Left kidney (tissue), 2 donors: Measurements from ENCODE around the gene HES5. TPM values are rescaled to one million over a fixed set of nuclear protein-coding genes. Genes with fewer than 3 reads are reported as not detected.

Source experiments
- DNase-seq: peaks from one replicate; pipeline ENCODE4 v3.0.0-alpha.2; 2013
- polyA plus RNA-seq: library from polyadenylated mRNA; unstranded; fragments of 120-200 nt; gene quantifications from one replicate; pipeline ENCODE4 v1.2.1, GENCODE V29; 2013; ENCODE audit not compliant: insufficient read length

The HES5 gene
- polyA plus RNA-seq, 1 donor = not detected

- DNase-seq = no peak
These were observed 28.8 kb downstream of the HES5 start for GRCh38 chr1:2501041-2501819.

GRCh38 chr1:2499986-2500596 is 30.0 kb downstream of the HES5 start:
- no peak for DNase-seq

- no peak for DNase-seq
These were observed 30.8 kb downstream of the HES5 start for GRCh38 chr1:2499260-2499659.

GRCh38 chr1:2498648-2499047 is 31.4 kb downstream of the HES5 start:
- DNase-seq = no peak

GRCh38 chr1:2497891-2498290 is 32.2 kb downstream of the HES5 start:
- DNase-seq = no peak

GRCh38 chr1:2496746-2497145 is 33.3 kb downstream of the HES5 start:
- DNase-seq = no peak

- no peak for DNase-seq
These were observed 33.9 kb downstream of the HES5 start for GRCh38 chr1:2496087-2496622.

- no peak for DNase-seq
These were observed 34.5 kb downstream of the HES5 start for GRCh38 chr1:2495546-2495945.

GRCh38 chr1:2495026-2495425 is 35.0 kb downstream of the HES5 start:
- DNase-seq = no peak

GRCh38 chr1:2494323-2494693 is 35.8 kb downstream of the HES5 start:
- DNase-seq = no peak

GRCh38 chr1:2493691-2494322 is 36.3 kb downstream of the HES5 start:
- DNase-seq = no peak

GRCh38 chr1:2493218-2493617 is 36.8 kb downstream of the HES5 start:
- no peak for DNase-seq

- DNase-seq = no peak
These were observed 38.0 kb downstream of the HES5 start for GRCh38 chr1:2492091-2492490.

GRCh38 chr1:2489615-2490014 is 40.4 kb downstream of the HES5 start:
- DNase-seq = no peak

GRCh38 chr1:2488688-2489087 is 41.4 kb downstream of the HES5 start:
- no peak for DNase-seq

GRCh38 chr1:2486558-2486957 is 43.5 kb downstream of the HES5 start:
- DNase-seq = no peak

GRCh38 chr1:2486041-2486440 is 44.0 kb downstream of the HES5 start:
- no peak for DNase-seq

- DNase-seq = no peak
These were observed 46.1 kb downstream of the HES5 start for GRCh38 chr1:2483970-2484369.

GRCh38 chr1:2483026-2483425 is 47.0 kb downstream of the HES5 start:
- no peak for DNase-seq

GRCh38 chr1:2482588-2482987 is 47.5 kb downstream of the HES5 start:
- DNase-seq = no peak

- no peak for DNase-seq
These were observed 48.2 kb downstream of the HES5 start for GRCh38 chr1:2481885-2482284.

GRCh38 chr1:2480986-2481364 is 49.1 kb downstream of the HES5 start:
- peak; percentile 60 for DNase-seq

GRCh38 chr1:2480236-2480985 is 49.7 kb downstream of the HES5 start:
- no peak for DNase-seq
